Transverse colon (tissue), 3 donors: Measurements from ENCODE around the gene GFAP.

Source experiments
- POLR2A ChIP-seq: fragments of 450-650 bp; IDR thresholded peaks from one replicate; pipeline ENCODE4 v1.6.1; 2016; ENCODE audit warnings: antibody characterized with exemption, mild to moderate bottlenecking, moderate library complexity
- TF ChIP-seq, protein P1 (sequence below), 5 experiments: fragments of 200-600 bp in 3 of 5; fragments of 450-650 bp in 2 of 5; sonication (generic) in 3 of 5; IDR thresholded peaks; 1 replicate in 2 of 5; 2 replicates in 3 of 5; pipeline ENCODE4 v1.5.1; 2016 to 2017; ENCODE audit warnings: antibody characterized with exemption in 5 of 5, inconsistent platforms in 3 of 5, mild to moderate bottlenecking in 2 of 5, moderate library complexity in 1 of 5

DNA sequence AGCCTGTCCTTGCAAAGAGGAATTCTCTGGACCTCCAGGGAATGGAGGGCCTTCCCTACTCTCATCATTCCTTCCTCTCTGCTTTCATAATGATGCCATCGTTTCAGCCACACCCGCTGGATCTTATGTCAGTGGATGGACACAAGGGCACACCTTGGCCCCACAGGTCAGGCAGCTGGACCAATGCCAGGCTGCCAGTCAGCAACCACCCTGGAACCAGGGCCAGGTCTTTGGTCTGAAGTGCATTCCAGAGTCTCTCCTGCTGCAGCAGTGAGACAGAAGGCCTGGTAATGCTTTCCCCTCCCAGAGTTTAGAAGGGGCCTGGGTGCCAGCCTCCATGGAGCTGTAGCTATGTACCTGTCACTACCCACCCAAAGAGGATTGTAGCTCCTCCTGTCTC, 45.4 kb upstream of the GFAP start:
- TF ChIP-seq, protein P1, sequence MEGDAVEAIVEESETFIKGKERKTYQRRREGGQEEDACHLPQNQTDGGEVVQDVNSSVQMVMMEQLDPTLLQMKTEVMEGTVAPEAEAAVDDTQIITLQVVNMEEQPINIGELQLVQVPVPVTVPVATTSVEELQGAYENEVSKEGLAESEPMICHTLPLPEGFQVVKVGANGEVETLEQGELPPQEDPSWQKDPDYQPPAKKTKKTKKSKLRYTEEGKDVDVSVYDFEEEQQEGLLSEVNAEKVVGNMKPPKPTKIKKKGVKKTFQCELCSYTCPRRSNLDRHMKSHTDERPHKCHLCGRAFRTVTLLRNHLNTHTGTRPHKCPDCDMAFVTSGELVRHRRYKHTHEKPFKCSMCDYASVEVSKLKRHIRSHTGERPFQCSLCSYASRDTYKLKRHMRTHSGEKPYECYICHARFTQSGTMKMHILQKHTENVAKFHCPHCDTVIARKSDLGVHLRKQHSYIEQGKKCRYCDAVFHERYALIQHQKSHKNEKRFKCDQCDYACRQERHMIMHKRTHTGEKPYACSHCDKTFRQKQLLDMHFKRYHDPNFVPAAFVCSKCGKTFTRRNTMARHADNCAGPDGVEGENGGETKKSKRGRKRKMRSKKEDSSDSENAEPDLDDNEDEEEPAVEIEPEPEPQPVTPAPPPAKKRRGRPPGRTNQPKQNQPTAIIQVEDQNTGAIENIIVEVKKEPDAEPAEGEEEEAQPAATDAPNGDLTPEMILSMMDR (IDR thresholded peaks at IDR 0.05), result no peak
- no peak for TF ChIP-seq POLR2A
